Neutrophil (primary cell): ENCODE results near the gene C12orf60.

Source experiments
- H3K27ac ChIP-seq: fragments of 200-600 bp; sonication (generic); 2 replicates; pipeline ENCODE4 v1.5.1; 2016; ENCODE audit warnings: mild to moderate bottlenecking, moderate library complexity
- H3K27me3 ChIP-seq: fragments of 200-600 bp; sonication (generic); 2 replicates; pipeline ENCODE4 v1.6.0; 2016; ENCODE audit warnings: mild to moderate bottlenecking
- H3K36me3 ChIP-seq: fragments of 200-600 bp; sonication (generic); 2 replicates; pipeline ENCODE4 v1.5.1; 2017
- H3K4me1 ChIP-seq, 2 experiments: fragments of 200-600 bp in 1 of 2; sonication (generic) in 1 of 2; 1 replicate in 1 of 2; 2 replicates in 1 of 2; pipeline versions ENCODE4 v1.5.1 to v1.6.1; 2013 to 2016; ENCODE audit warnings: low read depth in 1 of 2, low read length in 1 of 2, mild to moderate bottlenecking in 1 of 2, moderate library complexity in 1 of 2; ENCODE audit not compliant: control insufficient read depth in 1 of 2, insufficient read depth in 1 of 2
- H3K4me3 ChIP-seq, 2 experiments: fragments of 200-600 bp in 1 of 2; sonication (generic) in 1 of 2; 1 replicate in 1 of 2; 2 replicates in 1 of 2; pipeline ENCODE4 v1.5.1; 2013 to 2016; ENCODE audit warnings: low read depth in 1 of 2, low read length in 1 of 2, mild to moderate bottlenecking in 1 of 2, moderate library complexity in 1 of 2
- H3K9me3 ChIP-seq: fragments of 200-600 bp; sonication (generic); 2 replicates; pipeline ENCODE4 v1.5.1; 2016
- TF ChIP-seq, protein P1 (sequence below): fragments of 200-600 bp; sonication (generic); IDR thresholded peaks from 2 replicates; pipeline ENCODE4 v1.5.1; 2016; ENCODE audit warnings: antibody characterized with exemption

The C12orf60 gene

DNA sequence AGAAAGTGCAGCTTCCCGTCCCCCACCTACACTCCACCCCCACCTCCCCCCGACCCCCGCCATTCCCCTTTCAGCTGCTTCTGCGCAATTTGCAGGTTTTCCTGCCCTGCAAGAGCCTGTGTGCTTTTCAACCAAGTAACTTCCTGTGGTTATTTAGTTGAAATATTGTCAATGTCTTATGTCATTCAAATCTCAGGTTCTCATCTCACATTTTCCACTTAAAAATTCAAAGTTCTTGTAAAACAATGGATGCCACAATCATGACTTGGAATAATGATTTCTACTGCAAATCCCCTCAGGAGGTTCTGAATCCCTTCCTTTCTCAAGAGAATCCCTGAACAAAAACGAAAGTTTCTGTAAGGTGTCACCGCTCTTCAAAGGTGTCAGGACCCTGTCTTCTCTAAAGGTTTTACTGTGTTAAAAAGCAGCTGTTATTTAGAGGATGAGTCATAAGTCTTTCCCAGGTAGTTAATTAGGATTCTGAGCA is 31.8 kb upstream of the C12orf60 start:
- TF ChIP-seq, protein P1, sequence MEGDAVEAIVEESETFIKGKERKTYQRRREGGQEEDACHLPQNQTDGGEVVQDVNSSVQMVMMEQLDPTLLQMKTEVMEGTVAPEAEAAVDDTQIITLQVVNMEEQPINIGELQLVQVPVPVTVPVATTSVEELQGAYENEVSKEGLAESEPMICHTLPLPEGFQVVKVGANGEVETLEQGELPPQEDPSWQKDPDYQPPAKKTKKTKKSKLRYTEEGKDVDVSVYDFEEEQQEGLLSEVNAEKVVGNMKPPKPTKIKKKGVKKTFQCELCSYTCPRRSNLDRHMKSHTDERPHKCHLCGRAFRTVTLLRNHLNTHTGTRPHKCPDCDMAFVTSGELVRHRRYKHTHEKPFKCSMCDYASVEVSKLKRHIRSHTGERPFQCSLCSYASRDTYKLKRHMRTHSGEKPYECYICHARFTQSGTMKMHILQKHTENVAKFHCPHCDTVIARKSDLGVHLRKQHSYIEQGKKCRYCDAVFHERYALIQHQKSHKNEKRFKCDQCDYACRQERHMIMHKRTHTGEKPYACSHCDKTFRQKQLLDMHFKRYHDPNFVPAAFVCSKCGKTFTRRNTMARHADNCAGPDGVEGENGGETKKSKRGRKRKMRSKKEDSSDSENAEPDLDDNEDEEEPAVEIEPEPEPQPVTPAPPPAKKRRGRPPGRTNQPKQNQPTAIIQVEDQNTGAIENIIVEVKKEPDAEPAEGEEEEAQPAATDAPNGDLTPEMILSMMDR = no peak
- no peaks in the 10 kb centered on the region for H3K36me3 ChIP-seq
- H3K27ac ChIP-seq = peak overlapping the region; percentile 96
- H3K9me3 ChIP-seq = no peaks in the 10 kb centered on the region
- H3K27me3 ChIP-seq = peaks cover 37% of the 10 kb centered on the region
- H3K4me1 ChIP-seq = peaks cover 68 to 74% of the 10 kb centered on the region in 2 experiments
- peak overlapping the region; percentile 89 to 98 for H3K4me3 ChIP-seq

DNA sequence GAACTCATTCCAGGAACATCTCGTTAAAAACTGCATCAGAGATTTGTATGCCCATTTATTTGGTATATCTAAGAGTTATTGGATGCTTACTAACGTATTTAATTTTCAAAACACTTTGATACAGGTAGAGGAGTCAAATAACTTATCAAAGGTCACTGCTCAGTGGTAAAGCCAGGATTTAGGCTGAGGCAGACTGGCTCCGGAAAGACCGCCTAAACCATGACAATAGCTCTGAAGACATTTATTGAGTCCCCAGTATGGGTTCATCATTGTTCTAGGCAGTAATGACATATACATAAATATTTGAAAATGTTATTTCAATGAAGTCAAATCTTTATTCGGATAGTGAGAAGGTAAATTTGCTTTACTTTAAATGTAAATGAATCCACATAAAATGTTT is 30.5 kb upstream of the C12orf60 start:
- Histone ChIP-seq H3K27me3 (peaks cover 44% of the 10 kb centered on the region), H3K36me3 (no peaks in the 10 kb centered on the region), H3K4me1 (peaks cover 58 to 65% of the 10 kb centered on the region in 2 experiments), H3K27ac (peak overlapping the region; percentile 79), H3K9me3 (no peaks in the 10 kb centered on the region), H3K4me3 (no peak overlapping the region)
- TF ChIP-seq, protein P1 = no peak

DNA sequence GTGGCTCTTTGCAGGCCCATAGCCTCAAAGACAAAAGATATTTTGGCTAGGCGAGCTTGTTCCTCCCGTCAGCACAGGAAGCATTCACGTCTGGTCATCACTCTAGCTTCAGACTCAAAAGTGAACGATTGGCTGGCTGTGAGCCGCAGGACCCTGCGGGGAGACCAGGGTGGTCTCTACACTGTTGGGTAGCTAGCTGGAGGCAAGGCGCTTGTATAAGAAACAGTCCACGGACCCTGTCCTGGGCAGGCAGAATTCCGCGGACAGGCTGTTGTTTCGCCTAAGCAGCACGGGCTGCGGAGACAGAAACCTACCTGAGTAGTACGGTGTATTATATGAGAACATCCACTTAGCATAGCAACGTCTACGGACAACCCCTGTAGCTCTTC is 29.8 kb upstream of the C12orf60 start:
- no peaks in the 10 kb centered on the region for H3K9me3 ChIP-seq
- H3K27me3 ChIP-seq = peaks cover 45% of the 10 kb centered on the region
- H3K4me3 ChIP-seq = peak overlapping the region; percentile 69 to 83
- H3K36me3 ChIP-seq = no peaks in the 10 kb centered on the region
- H3K4me1 ChIP-seq = peaks cover 51 to 57% of the 10 kb centered on the region in 2 experiments
- TF ChIP-seq, protein P1 = no peak
- peak overlapping the region; percentile 79 for H3K27ac ChIP-seq

GRCh38 chr12:14774074-14774905 is 29.2 kb upstream of the C12orf60 start:
- Histone ChIP-seq H3K27ac (peak overlapping the region; percentile 79), H3K27me3 (peaks cover 44% of the 10 kb centered on the region), H3K9me3 (no peaks in the 10 kb centered on the region), H3K4me1 (peaks cover 45 to 51% of the 10 kb centered on the region in 2 experiments), H3K36me3 (no peaks in the 10 kb centered on the region), H3K4me3 (peak overlapping the region; percentile 69 to 83)
- TF ChIP-seq, protein P1 = peak; percentile 1

DNA sequence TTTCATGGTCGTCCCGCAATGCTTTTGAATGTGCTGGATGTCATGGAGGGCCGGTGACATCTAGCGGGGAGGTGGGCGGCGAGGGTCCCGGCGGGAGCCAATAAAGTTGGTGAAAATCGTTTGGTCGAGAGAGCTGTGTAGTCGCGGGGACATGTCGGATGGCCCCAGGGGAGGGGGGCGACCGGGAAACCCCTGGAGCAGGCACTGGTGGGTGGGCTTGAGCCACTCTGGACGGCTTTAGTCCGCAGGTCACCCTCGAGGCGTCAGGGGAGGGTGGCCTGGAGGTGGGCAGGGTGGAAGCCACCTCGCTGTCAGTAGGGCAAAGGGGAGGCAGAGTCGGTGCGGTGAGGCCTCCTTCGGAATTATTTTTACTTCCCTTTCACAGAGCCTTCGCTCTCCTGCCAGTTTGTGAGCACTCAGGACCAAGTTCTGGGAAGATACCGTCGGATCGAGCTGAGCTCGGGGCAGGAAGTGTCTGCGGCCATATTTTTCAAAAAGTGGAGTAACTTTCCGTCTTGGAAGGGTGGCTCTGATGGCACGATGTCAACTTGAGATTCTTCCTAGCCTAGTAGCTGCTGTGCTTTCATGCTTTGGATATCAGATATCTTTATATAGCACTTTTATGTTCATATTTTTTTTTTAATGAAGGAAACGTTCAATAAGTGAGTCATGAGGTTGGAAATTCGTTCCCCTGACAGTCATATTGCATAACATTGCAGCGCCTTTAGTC is 28.4 kb upstream of the C12orf60 start:
- Histone ChIP-seq H3K9me3 (no peaks in the 10 kb centered on the region), H3K4me3 (peak overlapping the region; percentile 69 to 83), H3K36me3 (no peaks in the 10 kb centered on the region), H3K27me3 (peaks cover 52% of the 10 kb centered on the region), H3K27ac (peak overlapping the region; percentile 79), H3K4me1 (peaks cover 40 to 44% of the 10 kb centered on the region in 2 experiments)
- TF ChIP-seq, protein P1 = no peak
